ENCODE results near the gene FAM174B.

Gene FAM174B

GRCh38 chr15:92617549-92618520 is 37.7 kb downstream of the FAM174B start:
- H3K9ac ChIP-seq (ENCODE audit: low read length): no peak overlapping the region
- no peak overlapping the region for H3K27ac ChIP-seq (ENCODE audit: low read depth, low read length)
- no peaks in the 10 kb centered on the region for H3K9me2 ChIP-seq (replicated peaks; ENCODE audit: insufficient read depth, low read length)
- no peaks in the 10 kb centered on the region for H3K9me3 ChIP-seq (ENCODE audit: insufficient read depth, low read length)
- no peak overlapping the region for H3K4me3 ChIP-seq (ENCODE audit: insufficient read depth, low read length, poor library complexity, severe bottlenecking)
- TF ChIP-seq CTCF (IDR thresholded peaks at IDR 0.05; ENCODE audit: insufficient read depth, low read length, poor library complexity, severe bottlenecking) (no peak), EZH2phosphoT487 (conservative IDR thresholded peaks at IDR 0.05; ENCODE audit: low read length) (no peak)
- no peaks in the 10 kb centered on the region for H3K27me3 ChIP-seq (ENCODE audit: low read length)
- no peaks in the 10 kb centered on the region for H3K79me2 ChIP-seq (ENCODE audit: insufficient read depth, low read length)
- no peaks in the 10 kb centered on the region for H4K20me1 ChIP-seq (ENCODE audit: low read depth, low read length)
- H2AFZ ChIP-seq (ENCODE audit: low read depth, low read length, severe bottlenecking): no peak overlapping the region
- no peak overlapping the region for H3K4me2 ChIP-seq (ENCODE audit: low read depth, low read length, poor library complexity, severe bottlenecking)
- H3K36me3 ChIP-seq (ENCODE audit: low read length): no peaks in the 10 kb centered on the region
- no peaks in the 10 kb centered on the region for H3F3A ChIP-seq (ENCODE audit: insufficient read depth)

DNA sequence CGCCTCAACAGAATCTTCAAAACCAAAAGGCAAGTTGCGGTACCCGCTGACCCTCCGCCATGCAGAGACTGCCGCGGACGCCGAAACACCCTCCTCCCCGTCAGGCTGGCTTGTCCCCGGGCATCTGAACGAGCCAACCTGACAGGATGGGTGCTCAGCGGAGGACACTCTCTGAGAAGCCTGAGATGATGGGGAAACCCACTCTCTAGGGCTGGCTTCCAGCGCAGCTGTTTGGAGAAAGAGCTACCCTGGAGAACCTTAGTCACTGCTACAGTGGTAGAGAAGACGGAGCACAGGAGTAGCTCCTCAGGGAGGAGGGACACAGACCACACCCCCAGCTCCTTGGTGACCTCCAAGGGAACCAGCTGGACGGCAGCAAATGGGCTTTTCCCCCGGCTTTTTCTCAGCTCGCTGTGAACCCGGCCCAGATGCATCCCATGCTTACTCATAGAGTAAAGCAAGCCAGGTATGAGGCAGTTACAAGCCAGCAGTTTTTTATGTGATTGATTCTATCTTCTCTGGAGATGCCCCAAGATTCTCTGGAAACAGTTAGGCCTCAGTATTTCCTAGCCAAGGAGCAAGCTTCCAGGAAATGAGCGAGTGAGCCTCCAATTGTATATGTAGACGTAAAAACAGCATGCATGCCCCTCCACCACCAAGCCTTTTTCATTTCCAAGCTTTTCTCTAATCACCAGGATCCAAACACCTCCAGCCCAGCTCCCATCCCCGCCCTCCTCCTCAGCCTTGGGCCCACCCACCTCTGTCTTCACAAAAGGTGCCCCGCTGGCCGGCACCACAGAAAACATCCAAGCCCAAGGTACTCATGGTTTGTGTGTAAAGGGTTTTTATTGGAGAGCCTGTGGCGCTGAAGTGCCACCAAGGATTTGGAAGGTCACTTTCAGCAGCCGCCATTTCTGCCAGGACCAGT is 38.7 kb downstream of the FAM174B start:
- no peaks in the 10 kb centered on the region for H3K36me3 ChIP-seq (ENCODE audit: low read length)
- no peak overlapping the region for H2AFZ ChIP-seq (ENCODE audit: low read depth, low read length, severe bottlenecking)
- no peak overlapping the region for H3K9ac ChIP-seq (ENCODE audit: low read length)
- H3K27ac ChIP-seq (ENCODE audit: low read depth, low read length): no peak overlapping the region
- H3K27me3 ChIP-seq (ENCODE audit: low read length): no peaks in the 10 kb centered on the region
- no peaks in the 10 kb centered on the region for H4K20me1 ChIP-seq (ENCODE audit: low read depth, low read length)
- H3F3A ChIP-seq (ENCODE audit: insufficient read depth): no peaks in the 10 kb centered on the region
- H3K9me2 ChIP-seq (replicated peaks; ENCODE audit: insufficient read depth, low read length): no peaks in the 10 kb centered on the region
- no peak for TF ChIP-seq CTCF (IDR thresholded peaks at IDR 0.05; ENCODE audit: insufficient read depth, low read length, poor library complexity, severe bottlenecking)
- TF ChIP-seq EZH2phosphoT487 (conservative IDR thresholded peaks at IDR 0.05; ENCODE audit: low read length): no peak
- H3K4me3 ChIP-seq (ENCODE audit: insufficient read depth, low read length, poor library complexity, severe bottlenecking): no peak overlapping the region
- no peaks in the 10 kb centered on the region for H3K79me2 ChIP-seq (ENCODE audit: insufficient read depth, low read length)
- no peak overlapping the region for H3K4me2 ChIP-seq (ENCODE audit: low read depth, low read length, poor library complexity, severe bottlenecking)
- no peaks in the 10 kb centered on the region for H3K9me3 ChIP-seq (ENCODE audit: insufficient read depth, low read length)

DNA sequence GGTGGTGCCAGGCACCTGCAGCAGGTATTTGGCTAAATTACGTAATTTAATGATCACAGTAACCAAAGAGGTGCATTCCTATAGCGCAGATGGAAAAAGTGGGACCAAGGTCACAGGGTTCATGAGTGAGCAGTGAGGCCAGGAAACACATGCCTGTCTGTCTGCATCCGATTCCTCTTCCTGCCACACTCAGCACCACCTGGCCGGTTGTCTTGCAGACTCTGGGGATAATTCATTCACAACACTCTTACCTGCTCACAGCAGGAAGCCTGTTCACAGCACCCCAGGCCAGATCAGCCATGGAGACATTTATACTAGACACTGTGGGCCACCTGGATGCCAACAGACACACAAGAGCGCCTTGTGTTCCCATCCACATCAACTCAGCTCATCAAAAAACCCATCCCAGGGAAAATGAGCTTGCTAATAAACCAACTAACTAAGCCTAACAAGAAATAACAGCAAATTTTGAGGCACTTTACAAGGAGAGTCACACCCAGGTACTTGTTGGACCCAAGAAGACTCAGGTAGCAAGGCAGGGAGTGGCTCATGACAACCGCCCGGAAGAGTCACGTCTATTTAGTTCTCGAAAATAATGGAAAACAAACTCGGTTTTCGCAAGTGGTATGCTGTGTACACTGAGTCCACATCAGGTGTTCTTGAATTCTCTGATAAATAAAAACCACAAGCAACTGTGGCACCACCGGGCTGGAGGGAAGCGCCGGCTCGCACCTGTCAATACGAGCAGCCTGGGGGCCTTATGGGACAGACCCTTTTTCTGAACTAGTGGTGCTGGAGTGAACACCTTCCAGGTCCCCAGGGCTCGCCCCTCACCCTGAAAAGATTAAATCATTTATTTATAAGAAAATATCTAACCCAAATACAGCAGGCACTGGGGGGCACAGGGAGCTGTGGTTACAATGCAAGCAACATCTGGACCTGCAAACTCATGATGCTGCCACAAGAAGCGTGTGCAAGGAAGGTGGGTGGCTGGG is 40.5 kb downstream of the FAM174B start:
- Histone ChIP-seq H3K9me3 (ENCODE audit: insufficient read depth, low read length) (no peaks in the 10 kb centered on the region), H3K36me3 (ENCODE audit: low read length) (no peaks in the 10 kb centered on the region), H3K4me2 (ENCODE audit: low read depth, low read length, poor library complexity, severe bottlenecking) (no peak overlapping the region), H4K20me1 (ENCODE audit: low read depth, low read length) (no peaks in the 10 kb centered on the region), H3K27me3 (ENCODE audit: low read length) (no peaks in the 10 kb centered on the region), H3K9me2 (replicated peaks; ENCODE audit: insufficient read depth, low read length) (no peaks in the 10 kb centered on the region), H3K27ac (ENCODE audit: low read depth, low read length) (no peak overlapping the region), H3K9ac (ENCODE audit: low read length) (no peak overlapping the region), H2AFZ (ENCODE audit: low read depth, low read length, severe bottlenecking) (no peak overlapping the region), H3K79me2 (ENCODE audit: insufficient read depth, low read length) (no peaks in the 10 kb centered on the region), H3K4me3 (ENCODE audit: insufficient read depth, low read length, poor library complexity, severe bottlenecking) (no peak overlapping the region), H3F3A (ENCODE audit: insufficient read depth) (no peaks in the 10 kb centered on the region)
- no peak for TF ChIP-seq CTCF (IDR thresholded peaks at IDR 0.05; ENCODE audit: insufficient read depth, low read length, poor library complexity, severe bottlenecking)

Measured in SU-DHL-6 (cell line).